GM12875 (cell line): Measurements from ENCODE around the gene MYL4.
"Not testable (repeated sequence)": the region's sequence is repeated elsewhere in the genome, so short reads cannot be mapped to it uniquely, and the experiment has no call there.

Experiments
- H3K4me3 ChIP-seq: one replicate; pipeline ENCODE4 v1.5.1; 2011; ENCODE audit warnings: low read depth, low read length, control low read depth
- CTCF ChIP-seq: IDR thresholded peaks from 2 replicates; pipeline ENCODE4 v1.5.1; 2011; ENCODE audit warnings: low read depth, mild to moderate bottlenecking, control low read depth, inconsistent platforms, low read length, moderate library complexity, borderline replicate concordance; ENCODE audit not compliant: insufficient read depth

The MYL4 gene

GRCh38 chr17:47208744-47209488, at the start of gene MYL4:
Gene MYL4 (plus strand): TSS chr17:47209348. CDS start chr17:47209423, 75 bp downstream.
- no peak within 1 kb of the TSS for H3K4me3 ChIP-seq
- no peak for TF ChIP-seq CTCF

GRCh38 chr17:47162013-47162622, 47.0 kb upstream of the MYL4 start:
- no peak for TF ChIP-seq CTCF
- no peak overlapping the region for H3K4me3 ChIP-seq

- no peak for TF ChIP-seq CTCF
- no peak overlapping the region for H3K4me3 ChIP-seq
Observed at GRCh38 chr17:47164263-47164662, 44.9 kb upstream of the MYL4 start.

- TF ChIP-seq CTCF, result no peak
- H3K4me3 ChIP-seq, result no peak overlapping the region
Observed at GRCh38 chr17:47165137-47165536, 44.0 kb upstream of the MYL4 start.

GRCh38 chr17:47166854-47167253, 42.3 kb upstream of the MYL4 start:
- H3K4me3 ChIP-seq, result not testable (repeated sequence)

- H3K4me3 ChIP-seq, result not testable (repeated sequence)
Observed at GRCh38 chr17:47168896-47169295, 40.3 kb upstream of the MYL4 start.

- no peak for TF ChIP-seq CTCF
Observed at GRCh38 chr17:47170710-47171109, 38.4 kb upstream of the MYL4 start.

More at GRCh38 chr17:47170710-47171109, 38.4 kb upstream of the MYL4 start:
- no peak overlapping the region for H3K4me3 ChIP-seq
